Measurements from ENCODE around the gene COLEC11.

DNA sequence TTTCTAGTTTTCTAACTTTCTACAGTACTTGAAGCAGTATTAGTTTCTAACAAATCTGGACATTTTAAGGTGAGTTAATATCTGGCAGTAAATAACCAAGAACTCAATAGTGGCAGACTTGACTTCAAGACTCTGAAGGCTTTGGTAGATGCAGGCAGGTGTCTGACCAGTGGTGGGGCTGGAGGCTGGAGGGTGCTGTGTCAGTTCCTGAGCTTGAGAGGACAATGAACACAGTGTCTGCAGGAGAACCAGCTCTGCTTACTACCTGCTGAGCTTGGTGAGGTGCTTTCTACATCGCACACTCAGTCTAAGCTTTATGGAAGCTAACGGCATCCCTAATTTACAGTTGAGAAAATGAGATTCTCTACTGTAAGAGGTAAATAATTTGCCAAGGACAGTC lies 84.3 kb downstream of the COLEC11 start:
- TF ChIP-seq RARB (CRISPR knock-in tag; IDR thresholded peaks at IDR 0.05) (no peak), ZNF8 (CRISPR knock-in tag; IDR thresholded peaks at IDR 0.05) (no peak), TCF4 (CRISPR knock-in tag; IDR thresholded peaks at IDR 0.05; ENCODE audit: borderline replicate concordance) (no peak), GLIS3 (CRISPR knock-in tag; IDR thresholded peaks at IDR 0.05) (no peak), ZFP3 (CRISPR knock-in tag; IDR thresholded peaks at IDR 0.05) (no peak), ARNTL (CRISPR knock-in tag; IDR thresholded peaks at IDR 0.05; ENCODE audit: borderline replicate concordance, low read depth) (no peak), ZNF565 (CRISPR knock-in tag; conservative IDR thresholded peaks at IDR 0.05; ENCODE audit: low read depth) (no peak), SNAI2 (CRISPR knock-in tag; IDR thresholded peaks at IDR 0.05) (no peak), OSR1 (CRISPR knock-in tag; IDR thresholded peaks at IDR 0.05) (no peak), CSRNP3 (CRISPR knock-in tag; IDR thresholded peaks at IDR 0.05) (no peak)
- TF ChIP-seq, protein P1, sequence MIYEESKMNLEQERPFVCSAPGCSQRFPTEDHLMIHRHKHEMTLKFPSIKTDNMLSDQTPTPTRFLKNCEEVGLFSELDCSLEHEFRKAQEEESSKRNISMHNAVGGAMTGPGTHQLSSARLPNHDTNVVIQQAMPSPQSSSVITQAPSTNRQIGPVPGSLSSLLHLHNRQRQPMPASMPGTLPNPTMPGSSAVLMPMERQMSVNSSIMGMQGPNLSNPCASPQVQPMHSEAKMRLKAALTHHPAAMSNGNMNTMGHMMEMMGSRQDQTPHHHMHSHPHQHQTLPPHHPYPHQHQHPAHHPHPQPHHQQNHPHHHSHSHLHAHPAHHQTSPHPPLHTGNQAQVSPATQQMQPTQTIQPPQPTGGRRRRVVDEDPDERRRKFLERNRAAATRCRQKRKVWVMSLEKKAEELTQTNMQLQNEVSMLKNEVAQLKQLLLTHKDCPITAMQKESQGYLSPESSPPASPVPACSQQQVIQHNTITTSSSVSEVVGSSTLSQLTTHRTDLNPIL (CRISPR knock-in tag; IDR thresholded peaks at IDR 0.05; ENCODE audit: low read depth) = no peak
- TF ChIP-seq, protein P2, sequence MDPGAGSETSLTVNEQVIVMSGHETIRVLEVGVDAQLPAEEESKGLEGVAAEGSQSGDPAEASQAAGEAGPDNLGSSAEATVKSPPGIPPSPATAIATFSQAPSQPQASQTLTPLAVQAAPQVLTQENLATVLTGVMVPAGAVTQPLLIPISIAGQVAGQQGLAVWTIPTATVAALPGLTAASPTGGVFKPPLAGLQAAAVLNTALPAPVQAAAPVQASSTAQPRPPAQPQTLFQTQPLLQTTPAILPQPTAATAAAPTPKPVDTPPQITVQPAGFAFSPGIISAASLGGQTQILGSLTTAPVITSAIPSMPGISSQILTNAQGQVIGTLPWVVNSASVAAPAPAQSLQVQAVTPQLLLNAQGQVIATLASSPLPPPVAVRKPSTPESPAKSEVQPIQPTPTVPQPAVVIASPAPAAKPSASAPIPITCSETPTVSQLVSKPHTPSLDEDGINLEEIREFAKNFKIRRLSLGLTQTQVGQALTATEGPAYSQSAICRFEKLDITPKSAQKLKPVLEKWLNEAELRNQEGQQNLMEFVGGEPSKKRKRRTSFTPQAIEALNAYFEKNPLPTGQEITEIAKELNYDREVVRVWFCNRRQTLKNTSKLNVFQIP (CRISPR knock-in tag; IDR thresholded peaks at IDR 0.05; ENCODE audit: borderline replicate concordance, low read depth) = no peak
